GM12873 (cell line): Measurements from ENCODE around the gene ACYP2.

ENCODE experiments used
- TF ChIP-seq, protein P1 (sequence below): IDR thresholded peaks from 2 replicates; pipeline ENCODE4 v1.5.1; 2012; ENCODE audit warnings: low read depth, mild to moderate bottlenecking, moderate library complexity, low read length, control low read depth; ENCODE audit not compliant: insufficient read depth; ENCODE audit errors: missing control alignments

Gene ACYP2

DNA sequence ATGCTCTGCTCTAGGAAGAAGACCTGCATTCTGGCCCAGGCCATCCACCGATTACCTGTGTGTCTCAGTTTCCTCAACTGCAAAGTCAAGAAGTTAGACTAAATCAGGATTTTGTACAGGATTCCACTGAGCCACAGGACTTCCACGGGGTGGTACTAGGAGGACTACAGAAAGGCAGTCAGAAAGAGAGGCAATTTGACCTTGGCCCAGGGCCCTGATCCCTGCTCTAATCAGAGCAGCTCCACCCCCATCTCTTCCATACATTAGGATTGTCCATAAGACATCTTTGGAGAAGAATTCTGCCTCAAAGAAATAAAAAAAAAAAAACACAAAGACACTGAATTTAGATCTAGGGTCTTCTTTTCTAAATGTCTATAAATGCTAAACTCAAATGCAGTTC lies 193.4 kb downstream of the ACYP2 start:
- TF ChIP-seq, protein P1, sequence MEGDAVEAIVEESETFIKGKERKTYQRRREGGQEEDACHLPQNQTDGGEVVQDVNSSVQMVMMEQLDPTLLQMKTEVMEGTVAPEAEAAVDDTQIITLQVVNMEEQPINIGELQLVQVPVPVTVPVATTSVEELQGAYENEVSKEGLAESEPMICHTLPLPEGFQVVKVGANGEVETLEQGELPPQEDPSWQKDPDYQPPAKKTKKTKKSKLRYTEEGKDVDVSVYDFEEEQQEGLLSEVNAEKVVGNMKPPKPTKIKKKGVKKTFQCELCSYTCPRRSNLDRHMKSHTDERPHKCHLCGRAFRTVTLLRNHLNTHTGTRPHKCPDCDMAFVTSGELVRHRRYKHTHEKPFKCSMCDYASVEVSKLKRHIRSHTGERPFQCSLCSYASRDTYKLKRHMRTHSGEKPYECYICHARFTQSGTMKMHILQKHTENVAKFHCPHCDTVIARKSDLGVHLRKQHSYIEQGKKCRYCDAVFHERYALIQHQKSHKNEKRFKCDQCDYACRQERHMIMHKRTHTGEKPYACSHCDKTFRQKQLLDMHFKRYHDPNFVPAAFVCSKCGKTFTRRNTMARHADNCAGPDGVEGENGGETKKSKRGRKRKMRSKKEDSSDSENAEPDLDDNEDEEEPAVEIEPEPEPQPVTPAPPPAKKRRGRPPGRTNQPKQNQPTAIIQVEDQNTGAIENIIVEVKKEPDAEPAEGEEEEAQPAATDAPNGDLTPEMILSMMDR, result no peak

DNA sequence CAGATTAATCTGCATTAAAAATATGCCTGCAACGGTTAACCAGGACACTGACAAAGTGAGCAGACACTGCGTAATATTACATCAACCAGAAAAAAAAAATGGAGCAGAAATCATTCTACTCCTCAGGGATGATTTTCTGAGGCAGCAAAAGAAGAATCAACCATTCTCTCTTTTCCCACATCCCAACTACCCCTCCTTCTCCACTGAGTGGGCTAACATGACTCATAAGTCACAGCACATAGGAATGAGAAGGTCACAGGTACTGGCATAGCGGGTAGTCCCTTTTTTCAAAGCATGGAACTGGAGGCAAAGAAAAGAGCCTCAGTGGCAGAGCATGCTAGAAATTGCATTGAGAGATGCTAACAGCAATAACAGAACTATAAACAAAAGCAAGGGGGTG lies 194.9 kb downstream of the ACYP2 start:
- TF ChIP-seq, protein P1, result no peak

DNA sequence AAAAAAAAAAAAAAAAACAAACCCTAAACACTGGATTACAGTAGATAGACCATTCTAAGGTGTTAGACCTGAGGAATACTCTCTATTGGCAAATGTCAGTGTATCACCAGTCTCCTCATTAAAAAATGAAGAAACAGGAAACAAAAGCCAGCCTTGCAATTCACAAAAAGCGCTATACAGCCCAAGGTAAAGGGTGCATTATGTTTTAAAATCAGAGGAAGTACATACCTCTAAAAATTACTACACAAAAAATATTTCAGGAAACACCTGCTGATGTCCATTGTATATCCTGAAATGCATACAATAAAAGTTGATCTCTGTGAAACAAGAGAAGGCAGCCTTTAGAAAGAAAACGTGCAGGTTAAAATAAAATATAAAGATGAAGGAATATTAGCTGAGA lies 195.5 kb downstream of the ACYP2 start:
- TF ChIP-seq, protein P1, result no peak

DNA sequence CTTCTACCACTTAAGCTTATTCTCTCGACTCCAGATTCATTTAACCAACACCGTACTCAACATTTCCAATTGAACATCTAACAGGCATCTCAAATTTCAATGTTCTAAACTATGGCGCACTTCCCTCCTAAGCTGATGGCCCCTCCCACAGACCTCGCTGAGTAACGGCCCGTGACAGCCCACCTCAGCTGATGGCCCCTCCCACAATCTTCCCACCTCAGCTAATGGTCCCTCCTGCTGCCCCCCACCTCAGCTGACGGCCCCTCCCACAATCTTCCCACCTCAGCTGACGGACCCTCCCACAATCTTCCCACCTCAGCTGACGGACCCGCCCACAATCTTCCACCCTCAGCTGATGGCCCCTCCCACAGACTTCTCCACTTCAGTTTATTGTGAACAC lies 197.7 kb downstream of the ACYP2 start:
- TF ChIP-seq, protein P1, result no peak

DNA sequence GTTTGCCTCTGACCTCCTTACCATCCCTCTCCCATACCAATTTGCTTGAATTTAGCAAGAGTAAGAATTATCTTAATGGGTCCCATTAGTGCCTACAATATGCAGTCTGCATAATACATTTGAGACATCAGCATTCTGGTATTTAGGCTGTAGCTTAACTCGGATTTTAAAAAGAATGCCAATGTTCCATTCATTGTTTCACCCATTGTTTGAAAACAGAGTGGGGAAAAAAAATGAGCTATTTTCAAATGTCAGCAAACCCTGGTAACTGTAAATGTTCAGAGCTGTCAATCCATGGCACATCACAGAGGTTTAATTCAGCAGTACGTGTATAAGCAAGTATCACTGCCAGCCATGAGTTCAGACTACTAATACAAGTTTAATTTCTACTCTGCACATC lies 202.6 kb downstream of the ACYP2 start:
- TF ChIP-seq, protein P1, result no peak

DNA sequence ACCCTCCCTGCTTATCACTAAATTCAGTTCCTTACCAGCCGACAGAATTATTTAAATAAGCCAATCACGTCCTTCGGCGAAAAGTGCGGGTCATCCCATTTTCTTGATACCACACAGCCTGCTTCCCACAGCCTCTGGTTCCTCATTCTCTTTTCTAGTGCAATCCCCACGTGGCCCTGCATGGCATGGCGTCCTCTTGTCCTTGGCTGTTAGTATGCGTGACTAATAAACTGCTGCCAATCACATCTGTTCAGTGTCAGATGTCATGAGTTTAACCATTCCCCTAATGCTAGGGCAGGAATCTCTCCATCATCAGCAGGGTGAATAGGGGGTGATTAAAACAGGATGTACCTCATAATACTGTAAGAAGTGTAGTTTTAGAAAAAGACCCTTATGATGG lies 203.4 kb downstream of the ACYP2 start:
- TF ChIP-seq, protein P1, result no peak

DNA sequence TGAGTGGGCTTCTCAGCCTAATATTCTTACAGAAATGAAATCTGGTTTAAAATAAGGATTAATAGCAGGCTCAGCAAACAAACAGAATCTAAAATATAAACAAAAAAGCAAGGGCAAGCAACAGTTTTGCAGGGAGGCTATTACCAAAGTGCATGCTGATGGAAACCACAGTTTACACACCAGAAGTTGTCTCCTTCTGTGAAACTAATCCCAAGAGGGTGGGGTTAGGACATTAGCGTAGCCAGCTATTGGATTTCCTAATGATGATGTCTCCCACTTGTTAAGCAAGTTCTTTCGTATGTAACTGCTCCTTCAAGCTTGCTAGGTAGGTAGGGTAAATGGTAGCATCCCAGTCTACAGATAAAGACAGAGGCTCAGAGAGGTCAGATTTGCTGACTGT lies 205.6 kb downstream of the ACYP2 start:
- TF ChIP-seq, protein P1, result no peak

DNA sequence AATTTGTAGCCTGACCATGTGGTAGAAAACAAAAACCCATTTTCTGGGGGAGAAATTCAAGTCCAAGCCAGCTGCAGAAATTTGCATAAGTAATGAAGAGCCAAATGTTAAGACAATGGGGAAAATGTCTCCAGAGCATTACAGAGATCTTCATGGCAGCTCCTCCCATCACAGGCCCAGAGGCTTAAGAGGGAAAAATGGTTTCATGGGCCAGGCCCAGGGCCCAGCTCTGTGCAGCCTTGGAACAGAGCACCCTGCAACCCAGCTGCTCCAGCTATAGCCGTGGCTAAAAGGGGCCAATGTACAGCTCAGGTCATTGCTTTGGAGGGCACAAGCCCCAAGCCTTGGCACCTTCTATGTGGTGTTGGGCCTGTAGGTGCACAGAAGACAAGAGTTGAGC lies 209.7 kb downstream of the ACYP2 start:
- TF ChIP-seq, protein P1, result no peak
